CD4-positive, alpha-beta memory T cell (primary cell): ENCODE data around the gene SRRM4. TPM values are rescaled to one million over a fixed set of nuclear protein-coding genes. Genes with fewer than 3 reads are reported as not detected.

Source experiments
- CTCF ChIA-PET: fragments of 350-600 bp; sonication (Branson Sonifier 250); formaldehyde crosslinking; loops from one replicate; lab custom pipeline; 2021; ENCODE audit warnings: inconsistent platforms; ENCODE audit not compliant: partially characterized antibody; lab: Charles Lee
- POLR2A ChIA-PET: fragments of 350-600 bp; sonication (Branson Sonifier 250); formaldehyde crosslinking; loops from one replicate; lab custom pipeline; 2021; ENCODE audit not compliant: partially characterized antibody; lab: Charles Lee
- DNase-seq, 5 donors: peaks; one replicate each; pipeline versions ENCODE4 v3.0.0 to v3.0.0-alpha.2; 2020 to 2022; ENCODE audit warnings: mixed read lengths in 1 of 5
- H3K27ac ChIP-seq: one replicate; pipeline ENCODE4 v1.7.0; 2013; ENCODE audit warnings: low read depth, low read length
- H3K27me3 ChIP-seq: 2 replicates; pipeline ENCODE4 v1.7.0; 2013; ENCODE audit warnings: mild to moderate bottlenecking, low read length, moderate library complexity; ENCODE audit not compliant: insufficient read depth
- H3K36me3 ChIP-seq: 2 replicates; pipeline ENCODE4 v1.7.0; 2013; ENCODE audit warnings: mild to moderate bottlenecking, low read length, moderate library complexity; ENCODE audit not compliant: insufficient read depth
- H3K4me1 ChIP-seq: 2 replicates; pipeline ENCODE4 v1.7.0; 2013; ENCODE audit warnings: mild to moderate bottlenecking, low read length, moderate library complexity; ENCODE audit not compliant: insufficient read depth
- H3K4me3 ChIP-seq, 2 donors: one replicate each; pipeline ENCODE4 v1.7.0; 2013; ENCODE audit warnings: low read length in 2 of 2, mild to moderate bottlenecking in 1 of 2
- H3K9me3 ChIP-seq, 2 donors: one replicate each; pipeline ENCODE4 v1.7.0; 2013; ENCODE audit warnings: low read length in 2 of 2, control low read depth in 1 of 2; ENCODE audit not compliant: control insufficient read depth in 1 of 2
- H3K27ac Mint-ChIP-seq, 7 donors: one replicate each; pipeline ENCODE4 v1.8.0; 2020 to 2021; ENCODE audit warnings: mixed read lengths in 7 of 7, mild to moderate bottlenecking in 6 of 7, inconsistent platforms in 3 of 7, moderate library complexity in 3 of 7
- H3K27me3 Mint-ChIP-seq, 2 donors: one replicate each; pipeline ENCODE4 v1.8.0; 2020 to 2021; ENCODE audit warnings: mixed read lengths in 2 of 2
- H3K36me3 Mint-ChIP-seq, 2 donors: one replicate each; pipeline ENCODE4 v1.8.0; 2020 to 2021; ENCODE audit warnings: mixed read lengths in 2 of 2, inconsistent platforms in 1 of 2, mild to moderate bottlenecking in 1 of 2
- H3K4me1 Mint-ChIP-seq, 4 donors: one replicate each; pipeline ENCODE4 v1.8.0; 2020 to 2021; ENCODE audit warnings: mixed read lengths in 4 of 4, mild to moderate bottlenecking in 1 of 4
- H3K4me3 Mint-ChIP-seq, 8 donors: one replicate each; pipeline ENCODE4 v1.8.0; 2020 to 2021; ENCODE audit warnings: mixed read lengths in 8 of 8, mild to moderate bottlenecking in 7 of 8, moderate library complexity in 6 of 8, inconsistent platforms in 3 of 8
- H3K9me3 Mint-ChIP-seq, 8 donors: one replicate each; pipeline ENCODE4 v1.8.0; 2020 to 2021; ENCODE audit warnings: mixed read lengths in 8 of 8, mild to moderate bottlenecking in 5 of 8, inconsistent platforms in 3 of 8, moderate library complexity in 1 of 8
- intact Hi-C: fragments of 100-400 bp; cut with micrococcal nuclease; formaldehyde crosslinking; loops from one replicate; pipeline ENCODE4 v1.15.1; 2023
- polyA plus RNA-seq, 2 donors: library from polyadenylated mRNA; unstranded; fragments of 300-500 nt; fragmentation: Illumina TruSeq; gene quantifications; one replicate each; pipeline ENCODE4 v1.2.3, GENCODE V29; 2021
- total RNA-seq, 2 experiments: library from RNA; stranded (reverse); gene quantifications; one replicate each; pipeline ENCODE4 v1.2.3, GENCODE V29; 2021

SRRM4 gene
- total and polyA plus RNA-seq, 4 experiments from 2014 or later: not detected

DNA sequence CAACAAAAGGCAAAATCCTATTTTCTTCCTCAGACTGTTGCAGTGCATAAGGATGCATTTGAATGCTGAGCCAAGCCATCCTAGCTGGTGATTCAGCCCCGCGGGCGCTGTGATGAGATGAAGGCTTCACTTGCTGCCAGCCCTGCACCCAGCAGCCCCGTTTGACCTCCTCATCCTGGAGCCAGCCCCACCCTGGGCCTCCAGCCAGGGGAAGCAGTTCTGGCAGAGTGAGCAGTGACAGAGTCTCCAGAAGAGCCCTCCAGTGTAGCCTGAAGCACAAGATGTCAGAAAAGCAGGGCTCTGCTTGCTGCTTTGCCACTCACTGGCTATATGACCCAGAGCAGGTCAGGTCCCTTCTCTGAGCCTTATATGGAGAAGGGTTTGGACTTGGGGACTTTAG, 101.2 kb downstream of the SRRM4 start:
- Histone ChIP-seq H3K9me3 (no peaks in the 10 kb centered on the region), H3K4me1 (no peaks in the 10 kb centered on the region), H3K36me3 (no peaks in the 10 kb centered on the region), H3K27ac (no peak overlapping the region), H3K27me3 (no peaks in the 10 kb centered on the region), H3K4me3 (no peak overlapping the region)
- Mint-ChIP-seq H3K27me3 (peaks cover 1 to 6% of the 10 kb centered on the region in 2 donors), H3K4me1 (no peaks in the 10 kb centered on the region), H3K9me3 (peaks cover 0 to 5% (median 3%) of the 10 kb centered on the region in 8 donors), H3K4me3 (no peak overlapping the region), H3K36me3 (no peaks in the 10 kb centered on the region), H3K27ac (no peak overlapping the region)
- no peak for DNase-seq
- intact Hi-C loops: no loop called here
- CTCF ChIA-PET: no interaction called here
- POLR2A ChIA-PET: no interaction called here

DNA sequence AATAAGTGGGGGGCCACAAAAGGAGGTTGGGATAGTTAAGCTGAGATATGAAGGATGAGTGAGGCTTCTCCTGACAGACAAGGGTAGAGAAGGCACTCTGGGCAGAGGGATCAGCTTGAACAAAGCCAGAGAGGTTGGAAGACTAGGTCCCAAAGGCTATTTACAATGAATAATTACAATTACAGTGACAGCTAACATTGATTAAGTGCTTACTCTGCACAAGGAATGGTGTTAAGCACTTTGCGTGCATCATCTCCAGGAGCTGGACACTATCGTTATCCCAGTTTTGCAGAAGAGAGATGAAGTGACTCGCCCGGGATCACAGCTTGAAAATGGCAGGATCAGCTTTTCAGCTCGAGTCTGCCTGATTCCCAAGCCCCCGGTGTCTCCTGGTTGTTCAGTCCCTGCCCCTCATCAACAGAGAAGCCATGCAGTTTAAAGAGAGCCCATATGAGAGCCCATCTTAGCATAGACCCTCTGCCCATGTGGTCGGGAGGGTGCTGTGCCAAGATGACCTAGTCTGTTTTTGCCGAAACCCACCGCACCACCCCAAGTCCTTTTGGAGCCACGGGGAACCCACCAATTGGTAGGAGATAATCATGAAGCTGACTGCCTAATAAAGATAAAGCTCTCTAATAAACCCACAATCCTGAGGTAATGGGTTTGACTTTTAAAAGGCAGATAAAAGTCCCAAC, 107.5 kb downstream of the SRRM4 start:
- Mint-ChIP-seq H3K27me3 (peaks cover 2 to 3% of the 10 kb centered on the region in 2 donors), H3K9me3 (peaks cover 0 to 7% (median 1%) of the 10 kb centered on the region in 8 donors), H3K27ac (no peak overlapping the region), H3K36me3 (no peaks in the 10 kb centered on the region), H3K4me3 (no peak overlapping the region), H3K4me1 (no peaks in the 10 kb centered on the region)
- Histone ChIP-seq H3K4me3 (no peak overlapping the region), H3K27me3 (no peaks in the 10 kb centered on the region), H3K9me3 (no peaks in the 10 kb centered on the region), H3K36me3 (no peaks in the 10 kb centered on the region), H3K27ac (no peak overlapping the region), H3K4me1 (no peaks in the 10 kb centered on the region)
- no peak for DNase-seq
- intact Hi-C loops: no loop called here
- POLR2A ChIA-PET: no interaction called here
- CTCF ChIA-PET: no interaction called here

DNA sequence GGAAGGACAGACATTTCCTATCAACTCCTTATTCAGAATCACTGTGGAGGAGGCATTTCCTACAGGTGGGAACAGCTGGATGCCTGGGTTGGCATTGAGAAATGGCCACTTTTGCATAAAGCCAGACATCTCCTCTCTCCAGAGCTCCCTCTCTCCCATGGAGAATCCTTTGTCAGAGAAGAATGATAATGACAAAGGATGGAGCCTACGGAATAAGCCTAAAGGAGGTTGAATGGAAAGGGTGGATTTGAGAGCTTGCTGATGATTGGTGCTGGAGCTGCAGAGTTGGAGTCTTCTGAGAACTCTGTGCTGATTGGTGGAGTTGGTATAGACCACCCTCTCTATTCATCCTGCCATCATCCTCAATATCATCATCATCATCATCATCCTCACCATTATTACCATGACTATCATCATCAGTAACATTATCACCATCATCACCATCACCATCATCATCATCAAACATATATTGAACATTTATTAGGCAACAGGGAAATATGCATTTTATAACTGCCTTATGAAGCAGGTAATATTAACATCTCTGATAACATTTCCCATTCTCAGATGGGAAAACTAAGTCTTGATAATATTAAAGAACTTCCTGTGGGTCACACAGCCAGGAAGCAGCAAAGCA, 108.2 kb downstream of the SRRM4 start:
- no peaks in the 10 kb centered on the region for H3K4me1 Mint-ChIP-seq
- intact Hi-C loops: no loop called here
- peaks cover 1 to 2% of the 10 kb centered on the region in 2 donors for H3K27me3 Mint-ChIP-seq
- CTCF ChIA-PET: no interaction called here
- no peaks in the 10 kb centered on the region for H3K36me3 ChIP-seq
- H3K4me3 ChIP-seq: no peak overlapping the region
- DNase-seq: no peak
- POLR2A ChIA-PET: no interaction called here
- no peaks in the 10 kb centered on the region for H3K4me1 ChIP-seq
- no peak overlapping the region for H3K4me3 Mint-ChIP-seq
- peaks cover 0 to 7% (median under 1%) of the 10 kb centered on the region in 8 donors for H3K9me3 Mint-ChIP-seq
- no peak overlapping the region for H3K27ac ChIP-seq
- no peak overlapping the region for H3K27ac Mint-ChIP-seq
- H3K36me3 Mint-ChIP-seq: no peaks in the 10 kb centered on the region
- no peaks in the 10 kb centered on the region for H3K9me3 ChIP-seq
- H3K27me3 ChIP-seq: no peaks in the 10 kb centered on the region

DNA sequence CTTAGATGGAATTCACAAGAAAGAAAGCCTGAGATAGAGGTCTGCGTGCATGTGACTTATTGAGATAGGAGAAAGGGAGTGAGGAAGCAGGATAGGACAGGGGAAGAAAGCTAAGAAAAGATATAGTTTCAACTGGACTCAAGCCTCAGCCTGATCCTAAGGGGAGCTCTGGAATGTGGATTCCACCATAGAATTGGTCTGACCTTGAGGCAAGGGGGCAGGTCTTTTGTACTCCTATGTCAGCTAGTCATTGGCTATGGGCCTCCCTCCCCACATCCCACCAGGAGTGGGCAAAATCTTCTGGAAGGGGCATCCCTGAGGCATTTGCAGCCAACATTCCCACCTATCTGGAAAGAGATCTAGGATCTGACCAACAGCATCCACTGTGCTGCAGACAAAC, 108.9 kb downstream of the SRRM4 start:
- CTCF ChIA-PET: no interaction called here
- Histone ChIP-seq H3K36me3 (no peaks in the 10 kb centered on the region), H3K9me3 (no peaks in the 10 kb centered on the region), H3K27ac (no peak overlapping the region), H3K4me3 (no peak overlapping the region), H3K27me3 (no peaks in the 10 kb centered on the region), H3K4me1 (no peaks in the 10 kb centered on the region)
- POLR2A ChIA-PET: no interaction called here
- intact Hi-C loops: no loop called here
- H3K27me3 Mint-ChIP-seq: peaks cover 0 to 2% of the 10 kb centered on the region in 2 donors
- no peak for DNase-seq
- H3K4me1 Mint-ChIP-seq: no peaks in the 10 kb centered on the region
- no peak overlapping the region for H3K27ac Mint-ChIP-seq
- H3K36me3 Mint-ChIP-seq: no peaks in the 10 kb centered on the region
- H3K9me3 Mint-ChIP-seq: peaks cover 0 to 8% (median 0%) of the 10 kb centered on the region in 8 donors
- H3K4me3 Mint-ChIP-seq: no peak overlapping the region

DNA sequence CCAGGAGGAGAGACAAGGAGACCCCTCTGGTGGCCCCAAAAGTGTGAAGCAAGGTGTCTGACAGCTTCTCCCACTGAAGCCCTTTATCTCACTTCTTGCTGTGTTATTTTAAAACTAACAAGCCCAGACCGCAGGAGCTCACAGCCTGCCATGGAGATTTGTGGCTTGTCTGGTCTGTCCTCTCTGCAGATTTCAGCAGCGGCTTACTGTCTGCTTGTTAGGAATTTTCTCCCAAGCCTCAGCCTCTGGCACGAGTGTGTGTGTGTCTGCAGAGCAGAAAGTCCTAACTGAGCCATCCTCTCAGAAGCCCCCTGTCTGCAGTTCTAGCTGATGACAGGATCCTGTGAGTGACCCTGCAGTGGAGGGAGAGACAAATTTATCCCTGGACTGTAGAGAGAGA, 109.5 kb downstream of the SRRM4 start:
- Mint-ChIP-seq H3K4me3 (no peak overlapping the region), H3K27me3 (peaks cover 0 to 2% of the 10 kb centered on the region in 2 donors), H3K9me3 (peaks cover 0 to 11% (median 0%) of the 10 kb centered on the region in 8 donors), H3K36me3 (no peaks in the 10 kb centered on the region), H3K4me1 (no peaks in the 10 kb centered on the region), H3K27ac (no peak overlapping the region)
- CTCF ChIA-PET: no interaction called here
- Histone ChIP-seq H3K27me3 (no peaks in the 10 kb centered on the region), H3K4me1 (no peaks in the 10 kb centered on the region), H3K9me3 (no peaks in the 10 kb centered on the region), H3K36me3 (no peaks in the 10 kb centered on the region), H3K27ac (no peak overlapping the region), H3K4me3 (no peak overlapping the region)
- intact Hi-C loops: no loop called here
- no peak for DNase-seq
- POLR2A ChIA-PET: no interaction called here

DNA sequence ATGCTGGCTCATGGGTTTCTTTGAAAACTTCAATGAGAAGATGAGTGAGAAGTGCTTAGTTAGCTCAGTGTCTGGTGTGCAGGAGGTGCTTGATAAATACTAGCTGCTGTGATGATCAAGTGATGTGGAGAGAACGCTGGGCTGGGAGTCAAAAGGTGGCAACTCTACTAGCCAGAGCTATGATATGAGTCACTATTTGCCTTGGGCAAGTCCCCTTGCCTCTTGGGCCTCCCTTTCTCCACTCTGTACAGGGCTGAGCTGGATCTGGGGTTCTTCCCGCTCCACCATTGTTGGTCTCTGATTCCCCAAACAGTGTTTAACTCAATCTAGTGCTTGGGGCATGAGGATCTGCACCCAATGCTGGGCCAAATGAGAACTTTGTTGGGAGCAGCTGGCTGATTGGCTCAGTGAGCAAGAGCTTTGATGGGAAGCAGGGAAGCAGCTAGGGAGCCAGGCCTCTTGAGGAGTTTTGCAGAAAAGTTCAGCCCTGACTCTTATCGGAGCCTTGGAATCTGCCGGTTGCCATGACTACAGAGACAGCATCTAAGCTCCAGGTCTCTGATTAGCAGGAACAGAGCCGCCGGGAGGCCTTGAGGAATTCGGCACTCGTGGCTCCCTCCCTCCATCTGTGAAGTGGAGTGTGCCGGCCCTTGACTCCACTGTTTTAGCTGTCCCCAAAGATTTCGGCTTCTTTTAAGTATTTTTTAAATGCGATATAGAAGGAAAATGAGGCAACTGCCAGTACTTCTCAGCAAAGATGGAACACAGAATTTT, 115.3 kb downstream of the SRRM4 start:
- no peaks in the 10 kb centered on the region for H3K36me3 ChIP-seq
- Mint-ChIP-seq H3K4me3 (no peak overlapping the region), H3K27ac (no peak overlapping the region), H3K27me3 (peaks cover 0 to 3% of the 10 kb centered on the region in 2 donors), H3K4me1 (no peaks in the 10 kb centered on the region), H3K36me3 (peaks cover 0 to 7% of the 10 kb centered on the region in 2 donors), H3K9me3 (peaks cover 5 to 34% (median 20%) of the 10 kb centered on the region in 8 donors)
- no peak for DNase-seq
- no peaks in the 10 kb centered on the region for H3K27me3 ChIP-seq
- no peaks in the 10 kb centered on the region for H3K9me3 ChIP-seq
- no peak overlapping the region for H3K4me3 ChIP-seq
- no peaks in the 10 kb centered on the region for H3K4me1 ChIP-seq
- no peak overlapping the region for H3K27ac ChIP-seq
- POLR2A ChIA-PET: no interaction called here
- intact Hi-C loops: no loop called here
- CTCF ChIA-PET: no interaction called here

DNA sequence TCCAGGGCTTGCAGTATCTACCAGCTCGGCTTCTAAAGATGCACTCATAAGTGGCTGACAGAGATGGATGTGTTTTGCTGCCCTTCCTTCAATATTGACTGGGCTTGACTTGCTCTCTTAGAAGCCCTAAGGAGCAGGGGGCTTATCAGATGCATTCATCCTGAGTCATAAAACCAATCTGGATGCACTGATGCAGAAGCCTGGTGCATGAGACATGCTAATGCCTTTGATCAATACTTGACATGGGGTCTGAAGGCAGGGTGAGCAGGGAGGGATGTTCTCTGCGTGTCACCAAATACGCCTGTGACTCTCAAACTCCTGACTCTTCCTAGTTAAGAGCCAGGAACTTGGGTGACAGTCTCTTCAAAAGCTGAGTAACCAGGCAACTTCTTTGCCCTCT, 119.6 kb downstream of the SRRM4 start:
- intact Hi-C loops: no loop called here
- Mint-ChIP-seq H3K4me3 (no peak overlapping the region), H3K9me3 (peaks cover 8 to 34% (median 21%) of the 10 kb centered on the region in 8 donors), H3K36me3 (peaks cover 0 to 7% of the 10 kb centered on the region in 2 donors), H3K4me1 (no peaks in the 10 kb centered on the region), H3K27ac (no peak overlapping the region), H3K27me3 (peaks cover 0 to 3% of the 10 kb centered on the region in 2 donors)
- H3K27me3 ChIP-seq: no peaks in the 10 kb centered on the region
- ChIA-PET CTCF (no interaction called here), POLR2A (no interaction called here)
- H3K27ac ChIP-seq: no peak overlapping the region
- H3K9me3 ChIP-seq: no peaks in the 10 kb centered on the region
- no peak overlapping the region for H3K4me3 ChIP-seq
- no peaks in the 10 kb centered on the region for H3K36me3 ChIP-seq
- no peak for DNase-seq
- H3K4me1 ChIP-seq: no peaks in the 10 kb centered on the region
